DMS153 treated with DMSO at 0.1 percent for 48 hours (cell line): ENCODE data around the gene AWAT2.
"Not testable (repeated sequence)": the region's sequence is repeated elsewhere in the genome, so short reads cannot be mapped to it uniquely, and the experiment has no call there.

Experiments
- DNase-seq: peaks from one replicate; lab custom pipeline; 2025; ENCODE audit not compliant: unreplicated experiment; lab: John Stamatoyannopoulos, UW

AWAT2 gene

DNA sequence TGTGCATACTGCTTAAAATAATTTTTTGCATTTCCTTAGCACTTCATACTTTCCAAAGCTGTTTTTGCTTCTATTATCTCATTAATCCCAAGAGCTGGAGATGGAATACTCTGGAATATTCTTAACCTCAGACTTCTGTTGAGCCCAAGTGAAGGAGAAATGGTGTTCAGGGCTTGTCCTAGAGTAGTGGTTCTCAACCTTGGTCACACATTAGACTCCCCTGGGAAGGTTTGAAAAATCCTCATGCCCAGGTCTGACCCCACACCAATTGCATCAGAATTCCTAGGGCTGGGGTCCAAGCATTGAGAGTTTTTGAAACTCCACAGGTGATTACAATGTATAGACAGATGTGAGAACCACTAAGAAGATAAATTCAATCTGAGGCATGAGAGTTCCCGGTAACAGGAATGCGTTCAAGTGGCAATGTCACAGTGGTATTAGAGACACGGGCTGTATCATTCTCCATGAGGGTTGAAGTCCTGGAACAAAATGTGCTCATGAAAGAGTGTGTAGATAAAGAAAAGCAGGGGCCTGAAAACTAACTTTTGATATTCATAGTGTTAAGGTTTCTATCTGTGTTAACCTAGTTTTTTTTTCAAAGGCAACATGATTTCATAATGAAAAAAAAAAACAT lies 47.9 kb downstream of the AWAT2 start:
- no peak for DNase-seq

DNA sequence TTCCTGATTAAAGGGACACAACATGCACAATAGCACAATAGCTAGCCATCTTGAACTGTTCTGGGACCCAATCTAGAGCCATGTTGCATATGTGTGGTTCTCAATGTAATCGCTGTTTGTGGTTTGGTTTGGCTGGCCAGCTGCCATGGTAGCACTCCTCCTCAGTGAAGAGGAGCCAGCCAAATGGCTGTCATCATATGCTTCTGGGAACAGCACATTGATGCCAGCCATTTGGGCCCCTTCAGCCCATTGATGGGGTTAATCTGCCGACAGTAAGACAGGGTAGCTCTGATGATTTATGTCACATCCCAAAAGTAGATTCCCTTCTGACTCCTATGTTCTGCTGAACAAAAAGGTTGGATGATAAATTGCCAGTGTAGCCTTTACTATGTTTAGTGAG lies 48.5 kb downstream of the AWAT2 start:
- DNase-seq, result no peak

DNA sequence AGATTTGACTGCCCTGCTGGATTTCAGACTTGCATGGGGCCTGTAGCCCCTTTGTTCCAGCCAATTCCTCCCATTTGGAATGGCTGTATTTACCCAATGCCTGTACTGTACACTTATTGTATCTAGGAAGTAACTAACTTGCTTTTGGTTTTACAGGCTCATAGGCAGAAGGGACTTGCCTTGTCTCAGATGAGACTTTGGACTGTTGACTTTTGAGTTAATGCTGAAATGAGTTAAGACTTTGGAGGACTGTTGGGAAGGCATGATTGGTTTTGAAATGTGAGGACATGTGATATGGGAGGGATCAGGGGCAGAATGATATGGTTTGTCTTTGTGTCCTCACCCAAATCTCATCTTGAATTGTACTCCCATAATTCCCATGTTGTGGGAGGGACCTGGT lies 51.4 kb downstream of the AWAT2 start:
- not testable (repeated sequence) for DNase-seq

DNA sequence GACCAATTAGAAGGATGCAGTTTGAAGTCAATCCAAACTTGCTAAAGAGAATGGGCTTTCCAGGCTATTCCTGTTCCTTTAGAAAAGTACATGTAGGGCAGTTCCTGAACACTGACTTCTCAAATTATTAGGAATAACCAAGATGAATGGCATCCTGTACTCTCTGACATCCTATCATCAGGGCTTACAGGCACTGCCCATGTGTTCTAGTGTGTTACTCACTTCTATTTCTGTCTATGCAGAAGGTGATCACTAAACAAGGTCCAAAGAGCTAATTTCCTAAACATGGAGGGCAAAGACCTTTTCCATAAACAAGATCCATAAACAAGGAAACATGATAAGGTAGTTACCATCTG lies 53.6 kb downstream of the AWAT2 start:
- no peak for DNase-seq

GRCh38 chrX:69995362-69996112 lies 54.2 kb downstream of the AWAT2 start:
- DNase-seq, result no peak

DNA sequence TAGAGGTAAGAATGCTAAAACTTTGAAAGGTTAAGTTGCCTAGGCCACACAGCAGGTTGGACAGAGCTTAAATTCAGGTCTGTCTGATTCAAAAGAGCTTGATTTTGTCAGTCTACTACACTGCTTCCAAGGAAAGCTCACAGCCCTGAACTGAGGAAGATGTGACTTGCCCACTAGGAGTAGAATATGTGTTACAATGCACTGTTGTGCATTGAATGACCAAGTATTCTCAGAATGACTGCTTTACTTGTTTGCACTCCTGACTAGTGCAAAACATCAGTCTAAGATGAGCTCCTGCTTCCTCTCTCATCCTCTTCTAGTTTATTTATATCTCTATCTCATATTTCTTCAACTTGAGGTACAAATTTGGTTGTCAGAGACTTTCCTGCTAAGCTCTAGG lies 56.2 kb downstream of the AWAT2 start:
- no peak for DNase-seq

- DNase-seq, result no peak
Measured at GRCh38 chrX:69991685-69992084, 58.1 kb downstream of the AWAT2 start.
